Mesodermal cell (in vitro differentiated cells): ENCODE results near the gene ABCF2.

Experiments
- H3K27ac ChIP-seq: 2 replicates; pipeline ENCODE4 v1.7.0; 2013; ENCODE audit warnings: mild to moderate bottlenecking, low read depth, low read length, moderate library complexity; ENCODE audit not compliant: severe bottlenecking
- H3K36me3 ChIP-seq: 2 replicates; pipeline ENCODE4 v1.7.1; 2013; ENCODE audit warnings: mild to moderate bottlenecking, low read length, moderate library complexity; ENCODE audit not compliant: control insufficient read depth, insufficient read depth
- H3K4me1 ChIP-seq: one replicate; pipeline ENCODE4 v1.7.1; 2013; ENCODE audit warnings: mild to moderate bottlenecking, low read length; ENCODE audit not compliant: insufficient read depth, control insufficient read depth, poor library complexity, severe bottlenecking
- H3K4me3 ChIP-seq: 2 replicates; pipeline ENCODE4 v1.7.0; 2013; ENCODE audit warnings: low read length, control low read depth, mild to moderate bottlenecking; ENCODE audit not compliant: insufficient read depth, poor library complexity, severe bottlenecking; ENCODE audit errors: extremely low read depth
- H3K9me3 ChIP-seq: 2 replicates; pipeline ENCODE4 v1.7.1; 2013; ENCODE audit warnings: mild to moderate bottlenecking, low read length, moderate library complexity; ENCODE audit not compliant: control insufficient read depth
- WGBS, 2 experiments: methylation state at CpG; one replicate each; pipeline ENCODE4 v1.1.5; 2013; ENCODE audit warnings: missing lambda C conversion rate in 2 of 2; ENCODE audit not compliant: insufficient coverage in 2 of 2; 5-methylcytosine and 5-hydroxymethylcytosine counted together

ABCF2 gene

DNA sequence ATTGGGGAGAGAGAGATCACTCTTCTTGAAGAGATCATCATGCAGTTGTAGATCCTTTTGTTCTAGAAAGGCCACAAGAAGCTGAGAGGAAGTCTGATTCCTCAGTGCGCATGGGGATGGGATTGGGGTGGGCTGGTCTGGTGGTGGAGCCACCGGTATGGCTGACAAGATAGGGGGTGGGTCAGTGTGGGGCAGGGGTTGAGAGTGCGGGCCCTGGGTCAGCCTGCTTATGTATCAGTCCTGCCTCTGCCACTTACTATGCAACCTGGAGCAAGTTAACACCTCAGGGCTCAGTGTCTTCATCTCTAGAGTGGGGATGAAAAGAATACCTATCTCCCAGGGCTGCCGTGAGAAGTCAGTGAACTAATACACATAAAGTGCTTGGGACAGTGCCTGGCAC is 13.5 kb upstream of the ABCF2 start:
- no peaks in the 10 kb centered on the region for H3K9me3 ChIP-seq
- H3K36me3 ChIP-seq, result peaks cover 67% of the 10 kb centered on the region
- H3K4me3 ChIP-seq, result no peak overlapping the region
- peaks cover 8% of the 10 kb centered on the region for H3K4me1 ChIP-seq
- WGBS, 2 experiments, result 100% methylated on average over 1 of the region's 4 CpGs
- H3K27ac ChIP-seq, result peak overlapping the region; percentile 16

DNA sequence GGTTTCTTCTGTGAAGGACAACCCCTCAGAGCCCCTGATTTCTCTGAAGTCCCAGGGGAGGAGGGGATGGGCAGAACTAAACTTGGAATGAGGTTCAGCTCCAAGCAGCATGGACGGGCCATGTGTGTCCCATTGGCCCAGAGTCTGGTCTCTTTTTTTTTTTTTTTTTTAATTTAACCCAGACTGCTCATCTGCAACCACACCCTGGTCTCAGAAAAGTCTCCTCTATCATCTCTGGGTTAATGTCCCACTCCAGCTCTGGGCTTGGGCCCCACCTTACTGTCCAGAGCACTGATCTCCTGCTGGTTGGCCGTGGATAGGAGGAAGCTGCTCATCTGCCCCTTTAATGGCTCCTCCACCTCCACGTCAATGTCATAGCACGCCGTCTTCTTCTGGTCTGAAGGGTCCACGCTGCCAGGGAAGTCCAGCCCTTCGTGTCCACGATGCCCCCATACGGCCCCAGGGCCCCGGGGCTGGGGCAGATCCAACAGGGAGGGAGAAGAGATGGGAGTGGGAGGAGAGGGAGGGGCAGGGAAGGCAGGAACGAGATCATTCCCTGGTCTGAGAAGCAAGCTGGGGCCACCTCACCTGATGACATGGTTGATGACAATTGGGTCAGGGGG is 12.9 kb upstream of the ABCF2 start:
- Histone ChIP-seq H3K27ac (no peak overlapping the region), H3K9me3 (no peaks in the 10 kb centered on the region), H3K4me3 (no peak overlapping the region), H3K4me1 (peaks cover 5% of the 10 kb centered on the region), H3K36me3 (peaks cover 73% of the 10 kb centered on the region)
- 93 to 97% methylated on average over 6 to 10 of the region's 11 CpGs for WGBS, 2 experiments

DNA sequence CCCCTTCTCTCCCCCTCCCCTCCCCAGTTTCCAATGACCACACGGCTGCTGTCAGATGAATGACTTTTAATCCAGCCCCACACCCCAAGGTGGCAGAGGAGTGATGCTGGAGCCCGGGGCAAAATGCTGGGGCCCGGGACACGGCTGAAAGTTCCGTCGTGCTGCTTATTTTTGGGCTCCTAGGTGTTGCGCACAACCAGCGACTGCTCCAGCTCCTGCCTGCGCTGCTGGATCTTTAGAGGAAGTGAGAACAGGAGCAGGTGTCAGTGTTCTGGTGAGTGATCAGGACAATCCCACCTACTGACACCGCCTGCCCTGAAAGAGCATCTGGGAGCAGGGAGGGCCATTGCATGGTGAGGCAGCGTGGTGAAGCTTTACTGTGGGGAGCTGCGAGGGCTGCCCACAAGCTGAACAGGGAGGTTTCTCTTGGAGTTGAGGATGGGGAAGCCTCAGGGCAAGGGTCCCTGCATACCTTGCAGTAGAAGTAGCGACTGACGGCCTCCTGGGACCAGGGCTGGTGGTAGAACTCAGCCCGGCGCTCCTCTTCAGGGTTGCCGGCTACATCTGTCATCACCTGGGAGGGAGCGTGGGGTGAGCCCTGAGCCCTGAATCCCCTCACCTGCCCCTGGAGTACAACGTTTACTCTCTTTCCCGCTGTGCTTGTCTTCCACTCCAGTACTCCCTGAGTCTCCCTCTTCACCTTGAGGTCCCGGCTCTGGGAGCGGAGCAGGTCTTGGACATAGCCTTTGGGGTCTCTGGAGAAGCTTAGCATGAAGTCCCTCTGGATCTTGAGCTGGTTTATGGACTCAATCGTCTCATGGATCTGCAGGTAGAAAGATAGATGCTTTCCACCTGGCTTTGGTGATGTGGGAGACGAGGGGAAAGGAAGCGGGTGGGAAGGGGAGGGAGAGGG is 12.2 kb upstream of the ABCF2 start:
- Histone ChIP-seq H3K9me3 (no peaks in the 10 kb centered on the region), H3K4me1 (no peaks in the 10 kb centered on the region), H3K36me3 (peaks cover 80% of the 10 kb centered on the region), H3K27ac (no peak overlapping the region), H3K4me3 (no peak overlapping the region)
- WGBS, 2 experiments, result 96% methylated on average over 19 to 25 of the region's 25 CpGs

DNA sequence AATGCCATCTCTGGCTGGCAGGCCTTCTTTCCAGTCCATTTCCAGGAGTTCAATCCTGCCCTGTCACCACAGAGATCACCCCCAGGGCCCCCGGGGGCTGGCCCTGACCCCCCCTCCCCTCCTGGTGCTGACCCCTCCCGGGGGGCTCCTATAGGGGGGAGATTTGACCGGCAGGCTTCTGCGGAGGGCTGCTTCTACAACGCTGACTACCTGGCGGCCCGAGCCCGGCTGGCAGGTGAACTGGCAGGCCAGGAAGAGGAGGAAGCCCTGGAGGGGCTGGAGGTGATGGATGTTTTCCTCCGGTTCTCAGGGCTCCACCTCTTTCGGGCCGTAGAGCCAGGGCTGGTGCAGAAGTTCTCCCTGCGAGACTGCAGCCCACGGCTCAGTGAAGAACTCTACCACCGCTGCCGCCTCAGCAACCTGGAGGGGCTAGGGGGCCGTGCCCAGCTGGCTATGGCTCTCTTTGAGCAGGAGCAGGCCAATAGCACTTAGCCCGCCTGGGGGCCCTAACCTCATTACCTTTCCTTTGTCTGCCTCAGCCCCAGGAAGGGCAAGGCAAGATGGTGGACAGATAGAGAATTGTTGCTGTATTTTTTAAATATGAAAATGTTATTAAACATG is 11.3 kb upstream of the ABCF2 start:
- peaks cover 83% of the 10 kb centered on the region for H3K36me3 ChIP-seq
- 88 to 94% methylated on average over 10 to 13 of the region's 17 CpGs for WGBS, 2 experiments
- no peak overlapping the region for H3K27ac ChIP-seq
- no peak overlapping the region for H3K4me3 ChIP-seq
- no peaks in the 10 kb centered on the region for H3K9me3 ChIP-seq
- H3K4me1 ChIP-seq, result peaks cover 6% of the 10 kb centered on the region

DNA sequence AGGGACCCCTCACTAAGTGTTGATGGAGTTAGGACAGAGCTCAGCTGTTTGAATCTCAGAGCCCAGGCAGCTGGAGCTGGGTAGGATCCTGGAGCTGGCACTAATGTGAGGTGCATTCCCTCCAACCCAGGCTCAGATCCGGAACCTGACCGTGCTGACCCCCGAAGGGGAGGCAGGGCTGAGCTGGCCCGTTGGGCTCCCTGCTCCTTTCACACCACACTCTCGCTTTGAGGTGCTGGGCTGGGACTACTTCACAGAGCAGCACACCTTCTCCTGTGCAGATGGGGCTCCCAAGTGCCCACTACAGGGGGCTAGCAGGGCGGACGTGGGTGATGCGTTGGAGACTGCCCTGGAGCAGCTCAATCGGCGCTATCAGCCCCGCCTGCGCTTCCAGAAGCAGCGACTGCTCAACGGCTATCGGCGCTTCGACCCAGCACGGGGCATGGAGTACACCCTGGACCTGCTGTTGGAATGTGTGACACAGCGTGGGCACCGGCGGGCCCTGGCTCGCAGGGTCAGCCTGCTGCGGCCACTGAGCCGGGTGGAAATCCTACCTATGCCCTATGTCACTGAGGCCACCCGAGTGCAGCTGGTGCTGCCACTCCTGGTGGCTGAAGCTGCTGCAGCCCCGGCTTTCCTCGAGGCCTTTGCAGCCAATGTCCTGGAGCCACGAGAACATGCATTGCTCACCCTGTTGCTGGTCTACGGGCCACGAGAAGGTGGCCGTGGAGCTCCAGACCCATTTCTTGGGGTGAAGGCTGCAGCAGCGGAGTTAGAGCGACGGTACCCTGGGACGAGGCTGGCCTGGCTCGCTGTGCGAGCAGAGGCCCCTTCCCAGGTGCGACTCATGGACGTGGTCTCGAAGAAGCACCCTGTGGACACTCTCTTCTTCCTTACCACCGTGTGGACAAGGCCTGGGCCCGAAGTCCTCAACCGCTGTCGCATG is 10.5 kb upstream of the ABCF2 start:
- no peak overlapping the region for H3K27ac ChIP-seq
- 96% methylated on average over 39 to 44 of the region's 44 CpGs for WGBS, 2 experiments
- H3K4me3 ChIP-seq, result no peak overlapping the region
- peaks cover 81% of the 10 kb centered on the region for H3K36me3 ChIP-seq
- no peaks in the 10 kb centered on the region for H3K9me3 ChIP-seq
- H3K4me1 ChIP-seq, result peaks cover 6% of the 10 kb centered on the region

DNA sequence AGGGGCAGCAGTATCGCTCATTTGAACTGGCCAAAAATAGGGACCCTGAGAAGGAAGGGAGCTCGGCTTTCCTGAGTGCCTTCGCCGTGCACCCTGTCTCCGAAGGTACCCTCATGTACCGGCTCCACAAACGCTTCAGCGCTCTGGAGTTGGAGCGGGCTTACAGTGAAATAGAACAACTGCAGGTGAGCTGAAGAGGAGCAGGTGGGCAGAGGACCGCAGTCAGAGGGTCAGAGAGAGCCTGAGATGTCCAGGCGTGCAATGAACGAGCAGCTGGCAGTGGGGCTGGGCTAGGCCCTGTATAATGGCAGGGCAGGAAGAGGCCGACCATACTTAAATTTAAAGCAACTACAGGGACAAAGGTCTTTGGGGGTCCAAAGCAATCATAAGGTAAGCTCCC is 9.4 kb upstream of the ABCF2 start:
- Histone ChIP-seq H3K36me3 (peaks cover 76% of the 10 kb centered on the region), H3K27ac (no peak overlapping the region), H3K9me3 (no peaks in the 10 kb centered on the region), H3K4me1 (peaks cover 6% of the 10 kb centered on the region), H3K4me3 (no peak overlapping the region)
- WGBS, 2 experiments, result 96 to 97% methylated on average over 13 of the region's 13 CpGs

DNA sequence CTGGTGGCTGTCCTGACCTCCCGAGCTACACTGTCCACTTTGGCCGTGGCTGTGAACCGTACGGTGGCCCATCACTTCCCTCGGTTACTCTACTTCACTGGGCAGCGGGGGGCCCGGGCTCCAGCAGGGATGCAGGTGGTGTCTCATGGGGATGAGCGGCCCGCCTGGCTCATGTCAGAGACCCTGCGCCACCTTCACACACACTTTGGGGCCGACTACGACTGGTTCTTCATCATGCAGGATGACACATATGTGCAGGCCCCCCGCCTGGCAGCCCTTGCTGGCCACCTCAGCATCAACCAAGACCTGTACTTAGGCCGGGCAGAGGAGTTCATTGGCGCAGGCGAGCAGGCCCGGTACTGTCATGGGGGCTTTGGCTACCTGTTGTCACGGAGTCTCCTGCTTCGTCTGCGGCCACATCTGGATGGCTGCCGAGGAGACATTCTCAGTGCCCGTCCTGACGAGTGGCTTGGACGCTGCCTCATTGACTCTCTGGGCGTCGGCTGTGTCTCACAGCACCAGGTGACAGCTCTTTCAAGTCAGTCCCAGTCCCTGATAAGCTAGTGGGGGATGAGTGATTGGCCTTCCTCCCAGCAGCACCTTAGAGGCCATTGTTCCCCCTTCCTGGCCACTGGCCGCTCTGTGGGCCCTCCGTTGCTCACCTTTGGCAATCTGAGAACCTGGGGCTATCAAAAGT is 8.2 kb upstream of the ABCF2 start:
- H3K27ac ChIP-seq, result no peak overlapping the region
- no peak overlapping the region for H3K4me3 ChIP-seq
- H3K36me3 ChIP-seq, result peaks cover 64% of the 10 kb centered on the region
- H3K9me3 ChIP-seq, result no peaks in the 10 kb centered on the region
- H3K4me1 ChIP-seq, result peaks cover 6% of the 10 kb centered on the region
- 96 to 98% methylated on average over 24 to 26 of the region's 28 CpGs for WGBS, 2 experiments

DNA sequence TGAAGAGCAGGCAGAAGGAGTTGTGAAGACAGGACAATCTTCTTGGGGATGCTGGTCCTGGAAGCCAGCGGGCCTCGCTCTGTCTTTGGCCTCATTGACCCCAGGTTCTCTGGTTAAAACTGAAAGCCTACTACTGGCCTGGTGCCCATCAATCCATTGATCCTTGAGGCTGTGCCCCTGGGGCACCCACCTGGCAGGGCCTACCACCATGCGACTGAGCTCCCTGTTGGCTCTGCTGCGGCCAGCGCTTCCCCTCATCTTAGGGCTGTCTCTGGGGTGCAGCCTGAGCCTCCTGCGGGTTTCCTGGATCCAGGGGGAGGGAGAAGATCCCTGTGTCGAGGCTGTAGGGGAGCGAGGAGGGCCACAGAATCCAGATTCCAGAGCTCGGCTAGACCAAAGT is 6.8 kb upstream of the ABCF2 start:
- Histone ChIP-seq H3K27ac (no peak overlapping the region), H3K4me3 (peak overlapping the region; percentile 82), H3K4me1 (peaks cover 6% of the 10 kb centered on the region), H3K9me3 (no peaks in the 10 kb centered on the region), H3K36me3 (peaks cover 50% of the 10 kb centered on the region)
- WGBS, 2 experiments, result 89 to 90% methylated on average over 4 to 7 of the region's 9 CpGs

DNA sequence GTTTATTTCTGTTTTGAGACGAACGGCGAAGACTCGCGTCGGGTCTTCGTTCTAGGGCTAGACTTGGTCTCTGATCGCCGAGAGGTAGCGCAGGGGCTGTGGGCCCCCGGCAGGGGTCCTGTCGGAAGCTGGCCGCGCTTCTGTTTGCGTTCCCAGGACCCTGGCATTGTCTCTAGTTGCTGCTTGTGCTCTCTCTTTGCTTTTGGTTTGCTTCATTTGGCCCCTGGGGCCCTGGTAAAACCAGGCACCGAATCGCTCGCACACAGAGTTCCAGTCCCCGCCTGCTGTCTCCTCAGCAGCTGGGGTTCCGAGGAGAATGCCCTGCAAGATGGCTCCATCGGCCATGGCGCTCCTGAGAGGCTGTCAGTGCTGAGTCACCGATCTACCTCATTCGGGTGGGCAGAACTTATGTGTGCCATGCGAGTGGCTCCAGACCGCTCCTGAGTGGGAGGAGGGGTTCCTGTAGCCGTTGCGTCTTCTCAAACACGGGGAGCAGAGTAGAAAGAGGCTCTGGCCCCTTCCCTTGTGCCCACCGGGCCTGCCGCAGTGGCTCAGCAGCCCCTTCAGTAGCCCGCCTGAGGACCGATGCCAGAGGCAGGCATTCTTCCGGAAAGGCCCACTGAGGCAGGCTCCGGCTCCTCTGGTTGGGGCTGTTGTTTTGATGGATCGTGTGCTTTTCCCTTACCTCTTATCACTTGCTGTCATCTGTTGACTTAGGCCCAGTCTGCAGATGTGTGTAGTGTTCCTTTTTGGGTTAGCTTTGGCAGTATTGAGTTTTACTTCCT is 6.1 kb upstream of the ABCF2 start:
- Histone ChIP-seq H3K27ac (peak overlapping the region; percentile 61), H3K4me3 (peak overlapping the region; percentile 82)
- WGBS, 2 experiments, result 13 to 15% methylated on average over 34 to 35 of the region's 36 CpGs

More for the DNA sequence above, 6.1 kb upstream of the ABCF2 start:
- H3K36me3 ChIP-seq, result peaks cover 43% of the 10 kb centered on the region
- no peaks in the 10 kb centered on the region for H3K9me3 ChIP-seq
- H3K4me1 ChIP-seq, result peaks cover 9% of the 10 kb centered on the region
